Memory B cell (primary cell): Measurements from ENCODE around the gene DEAF1.

Source experiments
- ATAC-seq: fragments of 150-1000 bp; cut with Tn5 transposase; 2 replicates; pipeline ENCODE4 v1.10.0; 2021; ENCODE audit warnings: low read depth, mild to moderate bottlenecking, moderate library complexity
- DNase-seq, 2 donors: peaks; one replicate each; pipeline ENCODE4 v3.0.0; 2022; ENCODE audit warnings: low spot score in 2 of 2
- H3K27ac Mint-ChIP-seq: one replicate; pipeline ENCODE4 v1.8.0; 2022; ENCODE audit warnings: mild to moderate bottlenecking, moderate library complexity, mixed read lengths
- H3K27me3 Mint-ChIP-seq: one replicate; pipeline ENCODE4 v1.8.0; 2022; ENCODE audit warnings: mixed read lengths
- H3K36me3 Mint-ChIP-seq: one replicate; pipeline ENCODE4 v1.8.0; 2022; ENCODE audit warnings: mild to moderate bottlenecking, mixed read lengths
- H3K4me1 Mint-ChIP-seq: one replicate; pipeline ENCODE4 v1.8.0; 2022; ENCODE audit warnings: mixed read lengths
- H3K4me3 Mint-ChIP-seq: one replicate; pipeline ENCODE4 v1.8.0; 2022; ENCODE audit warnings: mild to moderate bottlenecking, moderate library complexity, mixed read lengths
- H3K9me3 Mint-ChIP-seq: one replicate; pipeline ENCODE4 v1.8.0; 2022; ENCODE audit warnings: mixed read lengths

The DEAF1 gene

DNA sequence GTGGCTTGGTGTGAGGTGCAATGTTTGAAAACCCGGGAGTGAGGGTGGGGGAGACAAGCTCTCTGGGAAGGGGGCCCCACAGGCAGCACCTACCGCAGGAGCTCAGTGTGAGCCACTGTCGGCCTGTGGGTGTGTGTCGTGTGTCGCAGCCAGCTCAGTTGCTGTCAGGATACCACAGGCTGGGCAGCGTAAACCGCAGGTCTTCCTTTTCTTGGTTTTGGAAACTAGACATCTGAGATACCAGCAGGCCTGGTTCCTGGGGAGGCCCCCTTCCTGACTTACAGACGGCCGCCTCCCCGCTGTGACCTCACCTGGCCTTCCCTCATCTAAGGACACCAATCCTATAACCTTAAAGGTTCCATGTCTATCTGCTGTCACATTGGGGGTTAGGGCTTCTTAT lies 98.6 kb downstream of the DEAF1 start:
- DNase-seq (no peak), ATAC-seq (no peak)
- Mint-ChIP-seq H3K9me3 (no peaks in the 10 kb centered on the region), H3K4me1 (no peaks in the 10 kb centered on the region), H3K27ac (no peak overlapping the region), H3K36me3 (peaks cover 22% of the 10 kb centered on the region), H3K4me3 (no peak overlapping the region), H3K27me3 (no peaks in the 10 kb centered on the region)

DNA sequence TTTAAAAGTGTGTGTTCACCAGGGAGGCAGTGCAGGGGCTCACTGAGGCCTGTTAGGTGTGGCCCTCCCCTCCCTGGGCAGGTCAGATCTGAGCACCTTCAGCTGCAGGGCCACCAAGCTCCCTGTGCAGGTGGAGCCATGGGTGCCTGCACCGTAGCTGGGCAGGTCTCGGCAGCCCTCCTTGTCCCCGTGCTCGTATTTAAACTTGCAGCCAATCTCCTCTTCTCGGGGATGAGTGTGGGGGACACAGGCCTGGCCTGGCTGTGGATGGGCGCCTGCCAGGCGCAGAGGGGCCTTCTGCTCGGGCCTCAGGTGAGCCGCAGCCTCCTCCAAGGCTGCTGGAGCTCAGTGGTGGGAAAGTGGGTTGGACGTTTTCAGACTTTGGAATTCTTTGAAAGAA lies 99.6 kb downstream of the DEAF1 start:
- H3K36me3 Mint-ChIP-seq: peaks cover 22% of the 10 kb centered on the region

More for the DNA sequence above, 99.6 kb downstream of the DEAF1 start:
- Mint-ChIP-seq H3K4me3 (no peak overlapping the region), H3K9me3 (no peaks in the 10 kb centered on the region), H3K27me3 (no peaks in the 10 kb centered on the region), H3K4me1 (no peaks in the 10 kb centered on the region), H3K27ac (no peak overlapping the region)
- ATAC-seq: no peak
- DNase-seq: no peak
